ENCODE data around the gene AQP6.

The AQP6 gene

DNA sequence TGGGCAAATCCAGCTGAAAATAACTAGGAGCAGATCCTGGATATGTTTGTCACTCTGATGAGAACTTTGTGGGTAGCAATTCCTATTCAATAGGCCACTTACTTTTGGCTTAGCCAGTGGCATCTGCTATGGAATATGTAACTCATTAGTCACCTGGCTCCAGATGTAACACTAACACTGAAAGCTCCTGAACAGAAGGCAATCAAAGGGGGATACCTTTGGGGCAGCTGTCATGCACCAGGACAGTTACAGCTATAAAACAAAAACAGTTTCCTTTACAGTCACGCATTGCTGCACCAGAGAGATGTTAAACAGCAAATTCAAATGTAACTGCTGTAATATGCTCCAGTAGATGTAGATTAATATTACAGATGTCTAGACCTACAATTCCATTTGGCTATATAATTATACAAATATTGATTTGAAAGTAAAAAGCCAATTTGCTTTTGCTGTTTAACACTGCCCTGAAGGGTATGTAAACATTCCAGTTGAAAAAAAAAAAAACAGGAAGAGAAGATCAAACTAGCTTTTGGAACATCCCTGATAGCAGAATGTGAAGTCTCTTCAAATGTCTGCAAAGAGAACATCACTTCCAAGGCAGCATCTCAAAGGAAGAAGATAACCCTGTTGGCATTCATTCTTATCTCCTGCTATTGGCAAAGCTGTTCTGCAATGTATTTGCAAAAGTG is 34.2 kb downstream of the AQP6 start:
- DNase-seq = no peak

DNA sequence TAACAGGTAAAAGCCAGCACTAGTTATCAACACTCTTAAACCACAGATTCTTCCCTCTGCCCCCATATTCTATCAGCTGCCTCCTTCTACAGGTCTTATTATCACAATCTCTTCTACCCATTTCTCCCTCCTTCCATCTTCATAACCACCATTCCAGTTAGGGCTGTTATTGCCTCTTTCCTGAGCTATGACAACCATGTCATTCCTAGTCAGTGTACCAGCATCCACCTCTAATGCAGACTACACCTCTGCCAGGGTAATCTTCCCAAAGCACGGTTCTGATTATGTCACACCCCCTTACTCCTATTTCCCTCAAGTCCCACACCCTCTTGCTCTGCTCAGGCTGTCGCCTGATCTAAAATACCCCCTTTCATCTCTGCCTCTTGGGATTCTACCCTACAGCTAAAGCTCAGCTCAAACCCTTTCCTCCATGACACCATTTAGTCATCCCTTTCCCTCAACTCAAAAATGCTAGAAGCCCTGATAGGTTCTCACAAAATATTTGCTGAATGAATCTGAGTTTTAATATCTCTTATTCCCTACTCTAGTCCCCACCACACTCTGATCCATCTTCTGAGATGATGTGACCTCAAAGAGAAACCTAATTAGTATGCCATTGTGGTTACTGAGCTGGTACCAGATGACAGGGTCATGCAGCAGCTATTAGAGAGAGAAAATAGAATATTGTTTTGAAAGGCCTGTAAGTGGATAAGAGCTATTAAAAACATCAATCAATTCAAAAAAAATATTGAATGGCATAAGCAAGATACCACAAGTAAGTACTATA is 40.8 kb downstream of the AQP6 start:
- DNase-seq = peak in 1 of 2 donors; percentile 13

GRCh38 chr12:50014342-50014741 is 41.6 kb downstream of the AQP6 start:
- DNase-seq = no peak

- DNase-seq = peak in 1 of 2 donors; percentile 43
These were observed 44.0 kb downstream of the AQP6 start for GRCh38 chr12:50016501-50017475.

DNA sequence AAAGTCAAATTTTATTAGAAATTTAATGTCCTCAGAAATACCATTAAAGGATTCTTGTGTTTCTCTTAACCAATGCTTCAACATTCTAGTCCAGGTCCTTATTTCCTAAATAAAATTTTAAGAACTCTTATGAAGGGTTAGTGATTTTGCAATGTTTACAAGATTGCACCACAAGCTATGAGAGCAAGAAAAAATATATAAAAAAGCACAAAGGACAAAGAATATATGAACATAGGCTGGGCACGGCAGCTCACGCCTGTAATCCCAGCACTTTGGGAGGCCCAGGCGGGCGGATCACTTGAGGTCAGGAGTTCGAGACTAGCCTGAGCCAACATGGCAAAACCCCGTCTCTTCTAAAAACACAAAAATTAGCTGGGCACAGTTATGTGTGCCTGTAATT is 44.9 kb downstream of the AQP6 start:
- DNase-seq = no peak

DNA sequence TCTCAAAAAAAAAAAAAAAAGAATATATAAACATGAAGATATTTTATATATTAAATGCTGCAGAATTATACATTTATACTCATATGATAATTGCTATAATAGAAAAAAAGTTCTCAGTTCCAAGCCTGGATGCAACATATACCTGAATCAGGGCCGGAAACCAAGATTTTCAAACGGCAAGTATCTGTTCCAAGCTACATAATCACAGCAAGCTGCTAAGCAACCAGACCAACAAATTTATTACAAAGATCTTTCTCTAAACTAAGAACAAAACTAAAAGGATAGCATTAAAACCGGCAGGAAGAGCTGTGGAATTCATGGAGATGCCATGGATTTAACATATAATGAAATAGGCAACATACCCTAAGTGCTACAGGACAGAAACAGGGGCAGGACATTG is 45.4 kb downstream of the AQP6 start:
- no peak for DNase-seq

GRCh38 chr12:50018968-50019367 is 46.2 kb downstream of the AQP6 start:
- DNase-seq = no peak

DNA sequence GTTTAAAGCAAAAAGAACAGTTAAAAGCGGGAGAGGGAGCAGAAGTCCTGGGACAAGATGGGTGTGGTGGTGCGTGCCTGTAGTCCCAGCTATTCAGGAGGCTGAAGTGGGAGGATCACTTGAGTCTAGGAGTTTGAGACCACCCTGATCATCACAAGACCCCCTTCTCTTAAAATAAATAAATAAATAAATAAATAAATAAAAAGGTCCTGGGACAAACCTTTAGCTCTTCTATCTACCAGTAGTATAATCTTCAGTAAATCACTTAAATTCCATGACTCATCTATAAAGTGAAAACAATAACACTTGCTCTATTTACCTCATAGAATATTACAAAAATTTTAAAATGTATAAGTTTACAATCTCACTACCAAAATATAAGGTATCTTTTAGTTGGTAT is 46.8 kb downstream of the AQP6 start:
- DNase-seq = no peak

DNA sequence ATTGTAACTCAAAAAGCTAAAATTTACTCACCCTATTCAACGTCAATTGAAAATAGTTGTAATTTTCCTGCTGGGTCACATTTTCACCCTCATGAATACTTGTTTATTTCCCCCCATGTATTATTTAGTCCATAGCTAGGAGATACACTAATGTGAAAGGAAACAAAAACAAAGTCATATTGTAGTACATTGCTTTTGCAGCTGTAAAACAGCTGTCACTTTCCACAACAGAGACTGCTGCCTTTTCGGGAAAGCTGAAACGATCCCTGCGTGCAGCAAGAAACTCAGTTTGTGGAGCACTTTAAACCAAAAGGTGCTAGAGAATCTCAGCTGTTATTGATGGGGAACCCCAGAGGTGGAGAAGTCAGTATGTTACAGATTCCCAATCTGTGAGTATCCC is 48.3 kb downstream of the AQP6 start:
- DNase-seq = no peak

- DNase-seq = no peak
These were observed 50.2 kb downstream of the AQP6 start for GRCh38 chr12:50022903-50023302.

DNA sequence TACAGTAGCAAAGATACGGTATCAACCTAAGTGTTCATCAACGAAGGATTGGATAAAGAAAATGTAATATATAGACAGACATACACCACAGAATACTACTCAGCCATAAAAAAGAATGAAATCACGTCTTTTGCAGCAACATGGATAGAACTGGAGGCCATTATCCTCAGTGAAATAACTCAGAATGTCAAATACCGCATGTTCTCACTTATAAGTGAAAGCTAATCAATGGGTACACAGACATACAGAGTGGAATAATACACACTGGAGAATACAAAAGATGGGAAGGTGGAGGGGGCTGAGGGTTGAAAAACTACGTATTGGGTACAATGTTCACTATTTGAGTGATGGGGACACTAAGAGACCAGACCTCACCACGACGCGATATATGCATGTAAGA is 51.5 kb downstream of the AQP6 start:
- no peak for DNase-seq

GRCh38 chr12:50024805-50025186 is 52.0 kb downstream of the AQP6 start:
- DNase-seq = no peak

DNA sequence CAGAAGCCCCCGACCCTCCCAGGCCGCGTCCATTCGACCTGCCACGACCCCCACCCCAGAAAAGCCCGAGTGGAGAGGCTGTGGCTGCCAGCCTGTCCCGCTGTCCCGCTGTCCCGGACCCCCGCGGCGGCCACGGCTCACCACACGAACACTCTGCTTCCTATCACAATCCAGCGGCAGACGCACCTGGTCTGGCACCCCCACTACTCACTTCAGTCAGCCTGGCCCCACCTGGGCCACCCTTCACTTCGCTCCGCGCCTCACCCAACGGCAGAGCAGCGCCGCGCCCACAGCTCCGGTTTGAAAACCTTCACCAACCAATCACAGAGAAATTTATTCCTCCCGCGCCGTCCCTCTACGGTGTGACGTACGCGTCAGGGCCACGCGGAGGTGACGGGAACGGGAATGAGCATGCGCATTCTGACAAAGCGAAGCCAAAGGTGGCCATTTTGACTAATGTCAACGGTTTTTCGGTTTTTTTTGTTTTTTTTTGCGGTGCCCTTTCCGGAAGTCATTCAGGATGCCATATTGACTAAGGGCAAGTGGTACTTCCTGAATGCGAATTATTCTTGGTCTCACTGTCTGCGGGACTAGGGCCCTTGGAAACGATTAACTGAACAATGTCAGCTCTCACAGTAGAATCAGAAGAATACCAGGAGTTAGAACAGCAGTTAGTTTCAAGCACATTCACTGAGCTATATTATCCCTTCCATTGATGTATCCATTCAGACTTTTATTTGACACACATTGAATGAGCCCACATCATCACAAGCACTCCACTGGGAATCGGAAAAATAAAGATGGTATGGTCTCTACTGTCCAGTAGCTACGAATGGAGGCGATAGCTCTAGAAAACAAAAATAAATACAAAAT is 52.7 kb downstream of the AQP6 start, which contains the start of gene RACGAP1:
Gene RACGAP1 (minus strand): TSS at position 308 of the 873 bp plus-strand sequence. CDS start 8,779 bp downstream, outside the sequence.
- peak; percentile 98 to 99 for DNase-seq

DNA sequence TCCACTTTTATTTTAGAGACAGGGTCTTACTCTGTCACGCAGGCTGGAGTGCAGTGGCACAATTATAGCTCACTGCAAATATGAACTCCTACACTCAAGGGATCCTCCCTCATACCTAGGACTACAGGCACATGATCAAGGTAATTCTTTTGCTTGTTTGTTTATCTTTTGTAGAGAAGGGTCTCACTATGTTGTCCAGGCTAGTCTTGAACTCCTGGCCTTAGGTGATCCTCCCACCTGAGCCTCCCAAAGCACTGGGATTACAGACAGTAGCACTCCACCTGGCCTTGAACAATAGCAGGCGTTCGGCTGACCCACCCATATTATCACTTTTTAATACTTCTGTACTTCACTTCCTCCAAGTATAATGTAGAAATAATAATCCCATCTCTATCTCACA is 53.9 kb downstream of the AQP6 start:
- no peak for DNase-seq

Data from CD4-positive, alpha-beta T cell treated with Interleukin-4 for 1 hour (primary cell).